OCI-LY7 (cell line): ENCODE data around the gene NUDT17. TPM values are rescaled to one million over a fixed set of nuclear protein-coding genes. Genes with fewer than 3 reads are reported as not detected.

Experiments
- BruUV-seq: library from RNA; stranded (reverse); fragments of 400-500 nt; replicated peaks from 2 replicates; lab custom pipeline; 2021; lab: Mats Ljungman, UMichigan
- CTCF ChIA-PET: fragments of 300-600 bp; sonication (Branson Sonifier 250); formaldehyde crosslinking; loops from one replicate; lab custom pipeline; 2022; ENCODE audit warnings: antibody characterized with exemption; ENCODE audit not compliant: unreplicated experiment; lab: Charles Lee
- POLR2A ChIA-PET: fragments of 300-600 bp; sonication (Branson Sonifier 250); formaldehyde crosslinking; loops from one replicate; lab custom pipeline; 2022; ENCODE audit warnings: antibody characterized with exemption; lab: Charles Lee
- DNase-seq: peaks from one replicate; pipeline ENCODE4 v3.0.0-alpha.2; 2015; ENCODE audit warnings: low spot score
- H2AFZ ChIP-seq: fragments of 200-600 bp; sonication (generic), shearing (Covaris generic); 2 replicates; pipeline ENCODE4 v1.6.1; 2014; ENCODE audit warnings: mild to moderate bottlenecking, antibody characterized with exemption, low read length, moderate library complexity
- H3K27ac ChIP-seq: fragments of 200-600 bp; sonication (generic); 2 replicates; pipeline ENCODE4 v1.5.1; 2014; ENCODE audit warnings: mixed run types, low read depth, mild to moderate bottlenecking, moderate library complexity, low read length, inconsistent platforms; ENCODE audit not compliant: poor library complexity, severe bottlenecking
- H3K36me3 ChIP-seq: fragments of 200-600 bp; sonication (generic); 2 replicates; pipeline ENCODE4 v1.6.1; 2014; ENCODE audit warnings: mild to moderate bottlenecking, antibody characterized with exemption, low read length, moderate library complexity, mixed read lengths; ENCODE audit not compliant: insufficient read depth
- H3K4me1 ChIP-seq: fragments of 200-600 bp; sonication (generic); 2 replicates; pipeline ENCODE4 v1.5.1; 2014; ENCODE audit warnings: mild to moderate bottlenecking, low read length; ENCODE audit not compliant: insufficient read depth, poor library complexity, severe bottlenecking
- H3K4me2 ChIP-seq: fragments of 200-600 bp; sonication (generic); 2 replicates; pipeline ENCODE4 v1.6.1; 2014; ENCODE audit warnings: mild to moderate bottlenecking, low read length
- H3K4me3 ChIP-seq: fragments of 200-600 bp; sonication (generic); 2 replicates; pipeline ENCODE4 v1.5.1; 2014; ENCODE audit warnings: mild to moderate bottlenecking, low read depth, low read length; ENCODE audit not compliant: poor library complexity, severe bottlenecking
- H3K79me2 ChIP-seq: fragments of 200-600 bp; sonication (generic); 2 replicates; pipeline ENCODE4 v1.6.1; 2016; ENCODE audit warnings: low read depth, mild to moderate bottlenecking, low read length, moderate library complexity, mixed read lengths; ENCODE audit not compliant: insufficient read depth
- H3K9me2 ChIP-seq: fragments of 200-600 bp; sonication (generic); 2 replicates; pipeline ENCODE4 v1.6.1; 2016; ENCODE audit warnings: mild to moderate bottlenecking, low read length, mixed read lengths; ENCODE audit not compliant: insufficient read depth
- H3K9me3 ChIP-seq: fragments of 200-600 bp; sonication (generic); 2 replicates; pipeline ENCODE4 v1.6.1; 2014; ENCODE audit warnings: mild to moderate bottlenecking, mixed run types, low read length, mixed read lengths
- H4K20me1 ChIP-seq: fragments of 200-600 bp; sonication (generic); 2 replicates; pipeline ENCODE4 v1.6.1; 2014; ENCODE audit warnings: mild to moderate bottlenecking, antibody characterized with exemption, low read length, moderate library complexity, mixed read lengths; ENCODE audit not compliant: insufficient read depth
- CTCF ChIP-seq: fragments of 200-600 bp; sonication (generic); conservative IDR thresholded peaks from 2 replicates; pipeline ENCODE4 v1.5.1; 2014; ENCODE audit warnings: mild to moderate bottlenecking, antibody characterized with exemption, low read length, moderate library complexity, mixed read lengths
- EZH2phosphoT487 ChIP-seq: fragments of 200-600 bp; sonication (generic); IDR thresholded peaks from 2 replicates; pipeline ENCODE4 v1.6.1; 2018; ENCODE audit warnings: low read depth, borderline replicate concordance, mild to moderate bottlenecking, mixed run types, antibody characterized with exemption, low read length, moderate library complexity, mixed read lengths
- intact Hi-C: fragments of 100-400 bp; cut with micrococcal nuclease; formaldehyde crosslinking; loops from one replicate; pipeline ENCODE4 v1.10.0; 2022; ENCODE audit not compliant: unreplicated experiment
- total RNA-seq, 2 experiments: library from RNA; depleted of rRNA in 1 of 2; stranded (reverse); fragments of >200 nt in 1 of 2; shearing (Covaris generic) in 1 of 2; gene quantifications; 2 replicates each; pipeline ENCODE4 v1.2.3, GENCODE V29; 2014 to 2022

Gene NUDT17
- total RNA-seq, 2 experiments from 2014 or later = 16.9 to 39.3 TPM

GRCh38 chr1:145874646-145875045 is 29.2 kb downstream of the NUDT17 start:
- Histone ChIP-seq H3K4me1 (no peaks in the 10 kb centered on the region), H3K79me2 (no peaks in the 10 kb centered on the region), H3K4me2 (no peak overlapping the region), H4K20me1 (no peaks in the 10 kb centered on the region), H2AFZ (no peak overlapping the region), H3K27ac (no peak overlapping the region), H3K36me3 (no peaks in the 10 kb centered on the region), H3K9me2 (no peaks in the 10 kb centered on the region), H3K4me3 (no peak overlapping the region), H3K9me3 (no peaks in the 10 kb centered on the region)
- ChIA-PET POLR2A (interaction anchor here (1.1 kb wide), 1 partner anchor 161 kb away, joined by 3 read pairs; no protein-coding TSS in a partner anchor), CTCF (no interaction called here)
- no peak for TF ChIP-seq CTCF
- TF ChIP-seq EZH2phosphoT487 = no peak
- DNase-seq = no peak
- BruUV-seq = no TSS peak
- intact Hi-C loops = no loop called here

GRCh38 chr1:145877923-145878486 is 32.6 kb downstream of the NUDT17 start:
- no peaks in the 10 kb centered on the region for H3K36me3 ChIP-seq
- DNase-seq = no peak
- no peaks in the 10 kb centered on the region for H3K4me1 ChIP-seq
- no peaks in the 10 kb centered on the region for H3K79me2 ChIP-seq
- CTCF ChIA-PET = interaction anchor here (0.6 kb wide), 1 partner anchor 79 kb away, joined by 3 read pairs; no protein-coding TSS in a partner anchor
- H4K20me1 ChIP-seq = no peaks in the 10 kb centered on the region
- H3K9me2 ChIP-seq = no peaks in the 10 kb centered on the region
- POLR2A ChIA-PET = interaction anchor here (0.5 to 1.2 kb wide), 2 partner anchors 20 to 140 kb away, joined by 3 read pairs; partner anchors contain the start of gene PIAS3
- BruUV-seq = no TSS peak
- no peak overlapping the region for H3K4me3 ChIP-seq
- no peak overlapping the region for H3K27ac ChIP-seq
- intact Hi-C loops = no loop called here
- no peak overlapping the region for H3K4me2 ChIP-seq
- no peak overlapping the region for H2AFZ ChIP-seq
- TF ChIP-seq EZH2phosphoT487 (no peak), CTCF (no peak)
- no peaks in the 10 kb centered on the region for H3K9me3 ChIP-seq

- Histone ChIP-seq H3K27ac (no peak overlapping the region), H3K4me1 (no peaks in the 10 kb centered on the region), H3K79me2 (no peaks in the 10 kb centered on the region), H3K9me2 (no peaks in the 10 kb centered on the region), H3K4me2 (no peak overlapping the region), H3K4me3 (no peak overlapping the region), H3K36me3 (no peaks in the 10 kb centered on the region), H2AFZ (no peak overlapping the region), H3K9me3 (no peaks in the 10 kb centered on the region), H4K20me1 (no peaks in the 10 kb centered on the region)
- ChIA-PET POLR2A (interaction anchor here (0.6 to 1.2 kb wide), 2 partner anchors 15 to 20 kb away, joined by 3 read pairs; partner anchors contain the start of gene PIAS3), CTCF (no interaction called here)
- intact Hi-C loops = no loop called here
- TF ChIP-seq EZH2phosphoT487 (no peak), CTCF (no peak)
- BruUV-seq = no TSS peak
- no peak for DNase-seq
Measured at GRCh38 chr1:145878724-145879123, 33.3 kb downstream of the NUDT17 start.
